Measurements from ENCODE around the gene MACROD2.

Gene MACROD2

DNA sequence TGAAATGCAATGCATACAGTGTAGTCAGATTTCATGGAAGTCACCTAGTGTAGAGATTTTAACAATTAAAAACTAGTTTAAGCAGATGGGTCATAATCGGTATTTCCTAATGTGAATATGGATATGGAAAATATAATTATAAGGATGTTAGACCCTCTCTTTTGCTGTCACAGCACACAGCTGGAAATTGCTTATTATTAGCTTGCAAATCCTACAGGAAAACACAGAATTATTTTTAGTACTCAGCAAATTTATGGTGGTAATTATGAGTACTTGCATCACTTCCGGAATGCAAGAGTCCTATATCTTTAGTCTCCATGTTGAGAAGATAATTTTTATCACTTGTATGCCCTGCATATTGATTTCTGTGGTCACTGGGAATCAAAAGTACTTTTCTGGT is 1584.4 kb downstream of the MACROD2 start:
- no peak overlapping the region for H3K4me3 ChIP-seq (ENCODE audit: low read depth, low read length)

- no peak overlapping the region for H3K4me3 ChIP-seq (ENCODE audit: low read depth, low read length)
Measured at GRCh38 chr20:15582146-15582760, 1586.9 kb downstream of the MACROD2 start.

DNA sequence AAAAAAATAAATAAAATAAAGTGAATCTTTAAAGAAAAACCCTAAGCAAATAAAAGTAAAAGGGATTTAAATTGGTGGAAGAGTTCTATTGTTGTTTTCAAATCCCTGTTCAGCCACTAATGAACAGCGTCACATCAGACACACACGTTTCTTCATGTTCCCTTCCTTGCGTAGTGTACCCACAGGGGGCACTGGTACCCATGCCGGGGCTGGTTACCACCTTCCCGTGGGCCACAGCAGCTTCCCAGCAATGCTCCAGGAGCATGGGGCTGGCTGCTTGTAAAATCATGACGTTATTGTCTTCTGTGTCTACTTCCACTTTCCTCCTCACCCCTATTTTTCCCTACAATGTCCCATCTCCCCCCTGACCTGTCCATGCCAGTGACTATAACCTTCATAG is 1589.2 kb downstream of the MACROD2 start:
- H3K4me3 ChIP-seq (ENCODE audit: low read depth, low read length) = no peak overlapping the region

- H3K4me3 ChIP-seq (ENCODE audit: low read depth, low read length) = no peak overlapping the region
Measured at GRCh38 chr20:15593081-15593480, 1597.8 kb downstream of the MACROD2 start.

DNA sequence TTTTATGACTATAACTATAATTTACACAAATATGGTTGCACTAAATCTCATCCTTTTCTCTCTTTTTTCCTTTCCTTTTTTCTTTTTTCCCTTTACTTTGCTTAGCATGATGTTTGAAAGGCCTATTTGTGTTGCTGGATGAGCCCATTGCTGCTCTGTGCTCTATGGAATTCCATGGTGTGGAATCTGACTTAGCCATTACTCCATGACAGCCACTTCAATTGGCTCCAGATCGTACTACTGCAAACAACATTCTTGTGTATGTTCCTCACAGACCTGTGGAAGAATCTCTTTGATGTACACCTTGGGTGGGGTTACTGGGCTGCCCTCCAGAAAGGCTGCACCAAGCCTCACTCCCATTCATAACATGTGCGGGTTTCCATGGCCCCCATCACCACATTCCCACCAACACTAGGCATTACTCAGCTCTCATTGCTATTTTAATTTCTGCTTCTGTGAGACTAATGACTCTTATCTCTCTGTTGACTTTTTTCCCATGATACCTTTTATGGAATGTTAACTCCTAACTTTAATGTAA is 1598.9 kb downstream of the MACROD2 start:
- no peak overlapping the region for H3K4me3 ChIP-seq (ENCODE audit: low read depth, low read length)

- no peak overlapping the region for H3K4me3 ChIP-seq (ENCODE audit: low read depth, low read length)
Measured at GRCh38 chr20:15596220-15596890, 1601.0 kb downstream of the MACROD2 start.

DNA sequence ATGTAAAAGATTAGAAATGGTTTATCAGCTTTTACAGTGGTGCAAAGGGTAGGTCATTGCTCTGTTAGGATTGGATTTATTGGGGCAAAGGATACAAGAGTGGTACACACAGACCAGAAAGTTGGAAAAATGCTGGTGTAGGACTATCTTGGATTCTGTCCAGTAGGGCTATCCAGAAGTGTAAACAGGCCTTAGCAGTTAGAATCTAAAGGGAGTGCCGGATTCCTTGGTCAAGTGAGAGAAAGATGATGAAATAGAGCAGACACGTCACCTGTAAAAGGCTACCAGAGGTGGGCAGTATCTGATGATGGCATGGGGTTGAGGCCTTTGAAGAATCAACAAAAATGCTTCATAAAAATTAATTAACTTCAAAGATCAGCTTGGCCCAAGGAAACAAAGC is 1602.0 kb downstream of the MACROD2 start:
- H3K4me3 ChIP-seq (ENCODE audit: low read depth, low read length) = no peak overlapping the region

DNA sequence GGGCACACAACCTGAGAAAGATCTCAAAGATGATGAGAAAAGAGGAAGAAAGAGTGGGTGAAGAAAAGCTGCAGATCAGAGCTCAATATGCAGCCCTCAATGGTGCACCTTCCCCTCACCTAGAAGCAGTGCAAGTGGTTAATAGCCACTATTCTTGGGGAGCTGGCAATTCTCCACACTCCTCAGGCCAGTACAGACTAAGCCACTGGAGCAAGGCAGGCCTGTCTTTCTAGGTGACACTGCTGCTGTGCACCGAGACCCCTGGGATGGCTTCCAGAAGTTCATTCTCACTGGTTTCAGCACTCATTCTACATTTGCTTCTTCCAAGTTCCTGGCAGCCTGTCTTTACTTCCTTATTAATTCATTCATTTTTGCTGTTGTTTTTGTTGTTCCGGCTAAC is 1604.6 kb downstream of the MACROD2 start:
- H3K4me3 ChIP-seq (ENCODE audit: low read depth, low read length) = no peak overlapping the region

- no peak overlapping the region for H3K4me3 ChIP-seq (ENCODE audit: low read depth, low read length)
Measured at GRCh38 chr20:15600565-15600964, 1605.2 kb downstream of the MACROD2 start.

DNA sequence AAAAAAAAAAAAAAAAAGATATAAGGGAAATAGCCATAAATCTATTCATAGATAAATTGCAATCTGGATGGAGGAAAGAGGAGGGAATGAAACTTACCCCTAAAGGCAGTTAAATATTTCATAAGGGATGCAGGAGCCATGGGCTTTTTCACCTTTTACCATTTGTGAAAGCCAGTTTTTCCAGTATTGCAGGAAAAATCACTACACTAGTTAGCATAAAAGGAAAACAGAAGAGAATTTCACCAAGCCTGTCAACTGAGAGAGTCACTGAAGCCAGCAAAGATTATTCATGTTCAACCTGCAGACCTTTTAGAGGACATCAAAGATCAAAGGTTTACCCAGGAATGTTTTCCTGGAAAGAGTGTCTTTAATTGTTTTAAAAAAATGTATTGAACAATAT is 1608.2 kb downstream of the MACROD2 start:
- H3K4me3 ChIP-seq (ENCODE audit: low read depth, low read length) = no peak overlapping the region

- no peak overlapping the region for H3K4me3 ChIP-seq (ENCODE audit: low read depth, low read length)
Measured at GRCh38 chr20:15603978-15604805, 1608.9 kb downstream of the MACROD2 start.

- no peak overlapping the region for H3K4me3 ChIP-seq (ENCODE audit: low read depth, low read length)
Measured at GRCh38 chr20:15609921-15610320, 1614.6 kb downstream of the MACROD2 start.

- no peak overlapping the region for H3K4me3 ChIP-seq (ENCODE audit: low read depth, low read length)
Measured at GRCh38 chr20:15610787-15611186, 1615.5 kb downstream of the MACROD2 start.

DNA sequence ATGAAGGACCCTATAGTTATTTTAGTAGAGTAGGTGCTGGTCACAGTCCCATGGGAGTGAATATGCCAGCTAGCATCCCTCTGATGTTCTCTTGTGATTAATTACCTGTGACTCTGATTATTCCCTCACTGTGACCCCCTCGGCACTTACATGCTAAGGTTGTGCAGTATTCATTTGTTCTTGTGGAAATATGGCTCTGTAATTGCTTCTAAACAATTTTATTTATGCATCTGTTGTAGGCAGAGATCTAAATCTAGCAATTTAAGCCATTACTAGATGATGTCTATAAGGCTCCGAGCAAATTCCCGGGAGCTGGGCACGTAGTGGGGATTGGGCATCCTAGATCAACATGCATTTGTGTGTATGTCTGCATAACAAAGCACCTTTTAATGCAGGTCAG is 1616.2 kb downstream of the MACROD2 start:
- no peak overlapping the region for H3K4me3 ChIP-seq (ENCODE audit: low read depth, low read length)

- no peak overlapping the region for H3K4me3 ChIP-seq (ENCODE audit: low read depth, low read length)
Measured at GRCh38 chr20:15612198-15612597, 1616.9 kb downstream of the MACROD2 start.

- no peak overlapping the region for H3K4me3 ChIP-seq (ENCODE audit: low read depth, low read length)
Measured at GRCh38 chr20:15612769-15613168, 1617.5 kb downstream of the MACROD2 start.

DNA sequence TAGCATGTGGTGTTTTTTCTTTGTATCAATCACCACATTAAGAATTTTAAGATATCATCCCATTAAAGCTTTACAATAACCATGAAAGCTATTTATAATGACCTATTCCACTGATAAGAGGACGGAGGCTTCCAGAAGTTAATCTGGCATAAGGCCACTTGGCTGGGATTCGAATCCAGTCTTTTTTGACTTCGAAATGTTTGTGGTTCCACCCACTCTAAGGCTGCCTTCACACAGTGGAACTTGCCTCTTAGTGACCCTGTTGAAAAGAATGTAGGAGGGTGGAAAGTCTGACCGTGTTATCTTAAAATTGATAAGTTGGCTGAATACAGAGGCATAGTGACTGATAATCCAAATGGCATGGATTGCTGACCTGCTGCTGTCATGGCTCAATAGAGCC is 1618.2 kb downstream of the MACROD2 start:
- no peak overlapping the region for H3K4me3 ChIP-seq (ENCODE audit: low read depth, low read length)

GRCh38 chr20:15616626-15617025 is 1621.3 kb downstream of the MACROD2 start:
- no peak overlapping the region for H3K4me3 ChIP-seq (ENCODE audit: low read depth, low read length)

DNA sequence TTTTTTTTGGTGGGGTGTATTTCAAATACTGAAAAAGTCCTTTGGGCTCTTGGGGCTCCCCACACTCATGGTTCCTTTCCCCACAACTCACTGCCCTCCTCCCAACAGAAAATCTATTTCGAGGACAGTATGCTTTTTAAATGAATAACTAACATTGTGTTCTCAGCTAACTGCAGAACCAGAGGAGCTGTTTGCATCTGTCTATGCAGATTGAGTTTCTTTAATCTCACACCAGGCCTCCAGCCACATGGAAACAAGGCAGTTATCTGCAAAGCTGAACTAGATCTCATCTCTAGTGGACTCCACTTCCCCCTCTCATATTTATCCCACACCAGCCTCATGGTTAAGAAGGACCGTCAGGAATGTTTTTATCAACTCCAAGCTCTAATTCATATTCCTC is 1622.8 kb downstream of the MACROD2 start:
- no peak overlapping the region for H3K4me3 ChIP-seq (ENCODE audit: low read depth, low read length)

- H3K4me3 ChIP-seq (ENCODE audit: low read depth, low read length) = no peak overlapping the region
Measured at GRCh38 chr20:15618912-15619311, 1623.6 kb downstream of the MACROD2 start.

GRCh38 chr20:15619341-15619740 is 1624.0 kb downstream of the MACROD2 start:
- H3K4me3 ChIP-seq (ENCODE audit: low read depth, low read length) = no peak overlapping the region

GRCh38 chr20:15619816-15620215 is 1624.5 kb downstream of the MACROD2 start:
- no peak overlapping the region for H3K4me3 ChIP-seq (ENCODE audit: low read depth, low read length)

Measured in iPS-11a (cell line).